ENCODE data around the gene TRPV3. TPM values are rescaled to one million over a fixed set of nuclear protein-coding genes. Genes with fewer than 3 reads are reported as not detected.

TRPV3 gene
- total and polyA plus RNA-seq, 9 of the 15 experiments (the other 6 are each of a cell fraction or from before 2014, with no cell fraction given), result 0.03 to 0.42 (median 0.11) TPM; not detected in 1

- ChIA-PET CTCF (ENCODE audit: low intra/inter-chr PET ratio) (no interaction called here), POLR2A (no interaction called here)
- no peak for TF ChIP-seq ZNF354B (CRISPR knock-in tag; IDR thresholded peaks at IDR 0.05)
- TF ChIP-seq AFF1 (IDR thresholded peaks at IDR 0.05; ENCODE audit: low read depth in 1 of 2, partially characterized antibody in 2 of 2), result no peak
- TF ChIP-seq ARID1B (IDR thresholded peaks at IDR 0.05), result no peak
- TF ChIP-seq ZNF766 (CRISPR knock-in tag; conservative IDR thresholded peaks at IDR 0.05), result no peak
- no peak for TF ChIP-seq KLF10 (CRISPR knock-in tag; IDR thresholded peaks at IDR 0.05)
- no peak for TF ChIP-seq PHF21A (IDR thresholded peaks at IDR 0.05; ENCODE audit: borderline replicate concordance, low read depth)
- TF ChIP-seq GMEB1 (CRISPR knock-in tag; IDR thresholded peaks at IDR 0.05), result no peak
- no peak for TF ChIP-seq ZNF740 (CRISPR knock-in tag; IDR thresholded peaks at IDR 0.05)
- TF ChIP-seq ZNF740 (tag; IDR thresholded peaks at IDR 0.05), result no peak
- TF ChIP-seq NFIC (IDR thresholded peaks at IDR 0.05), result no peak
- WGBS (ENCODE audit: insufficient coverage, low coverage, missing lambda C conversion rate), result 0% methylated on average over 6 of the region's 7 CpGs
- peaks cover 12 to 17% of the 10 kb centered on the region in 2 experiments; a peak in 3 of 5 replicates for H3K27me3 ChIP-seq (ENCODE audit: control insufficient read depth in 2 of 2, insufficient read depth in 2 of 2, low read length in 2 of 2)
- H3K36me3 ChIP-seq (ENCODE audit: control insufficient read depth, insufficient read depth, low read length), result no peaks in the 10 kb centered on the region
- no peak within 1 kb of the TSS for H3K9ac ChIP-seq (ENCODE audit: insufficient read depth in 1 of 2, low read depth in 2 of 2, low read length in 2 of 2)
- no peak within 1 kb of the TSS for H3K4me2 ChIP-seq (ENCODE audit: insufficient read depth, low read length)
- no peak within 1 kb of the TSS for H2AFZ ChIP-seq (ENCODE audit: low read depth, low read length)
- ATAC-seq (no peak), DNase-seq (ENCODE audit: extremely low read depth in 1 of 4, low spot score in 3 of 4) (no peak), FAIRE-seq (no peak)
- H3K79me2 ChIP-seq (ENCODE audit: control insufficient read depth, insufficient read depth, low read length), result no peaks in the 10 kb centered on the region
- no peaks in the 10 kb centered on the region; a peak in 1 of 5 replicates for H3K4me1 ChIP-seq (replicated peaks in 1 of 2; ENCODE audit: control insufficient read depth in 2 of 2, insufficient read depth in 2 of 2, low read length in 2 of 2)
- no peak within 1 kb of the TSS for H3K4me3 ChIP-seq
- BruUV-seq (replicated peaks), result no TSS peak
- H4K20me1 ChIP-seq (replicated peaks; ENCODE audit: control insufficient read depth, insufficient read depth, low read length), result no peaks in the 10 kb centered on the region
- H3K27ac ChIP-seq (ENCODE audit: extremely low read depth, low read depth, low read length), result no peak within 1 kb of the TSS
- in situ Hi-C loops (cut with MboI), result no loop called here
- no peaks in the 10 kb centered on the region for H3K9me1 ChIP-seq (ENCODE audit: control insufficient read depth, insufficient read depth, low read length)
- intact Hi-C loops (cut with micrococcal nuclease), result no loop called here
- H3K9me3 ChIP-seq (replicated peaks; ENCODE audit: control insufficient read depth, insufficient read depth, low read depth, low read length), result no peaks in the 10 kb centered on the region
These were observed 81.6 kb downstream of the TRPV3 start, which contains the start of gene ASPA for GRCh38 chr17:3475812-3476610. Gene ASPA, plus strand, starts transcription at chr17:3475997. Its CDS starts 163 bp downstream, at chr17:3476160.
